ENCODE results near the gene CPEB2.

The CPEB2 gene

DNA sequence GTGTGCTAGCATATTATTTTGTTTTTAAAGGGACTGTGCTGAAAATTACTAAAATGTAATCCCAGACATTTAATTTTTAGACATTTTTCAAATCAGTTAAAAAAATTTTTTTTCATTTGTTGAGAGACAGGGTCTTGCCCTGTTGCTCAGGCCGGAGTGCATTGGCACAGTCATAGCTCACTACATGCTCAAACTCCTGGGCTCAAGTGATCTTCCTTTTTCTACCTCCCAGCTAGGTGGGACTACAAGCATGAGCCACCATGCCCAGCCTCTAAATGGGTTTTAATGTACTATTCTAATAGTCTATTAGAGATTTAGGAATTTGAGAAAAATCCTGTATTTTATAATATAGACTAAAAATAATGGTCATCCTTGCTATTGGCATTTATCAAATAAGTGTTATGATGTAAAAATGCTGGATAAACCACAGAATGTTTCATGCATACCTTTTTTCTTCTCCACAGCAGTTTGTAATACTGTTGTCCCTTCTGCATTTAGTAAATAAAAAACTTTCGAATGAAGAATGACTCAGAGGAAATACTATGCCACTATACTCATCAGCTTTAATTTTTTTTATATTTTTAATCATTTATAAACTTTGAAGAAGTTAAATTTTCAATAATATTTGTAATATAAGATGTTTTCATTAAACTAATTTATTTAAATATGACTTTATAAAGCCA lies 29.9 kb downstream of the CPEB2 start:
- no peak overlapping the region for H3K27ac ChIP-seq
- TF ChIP-seq, protein P1, sequence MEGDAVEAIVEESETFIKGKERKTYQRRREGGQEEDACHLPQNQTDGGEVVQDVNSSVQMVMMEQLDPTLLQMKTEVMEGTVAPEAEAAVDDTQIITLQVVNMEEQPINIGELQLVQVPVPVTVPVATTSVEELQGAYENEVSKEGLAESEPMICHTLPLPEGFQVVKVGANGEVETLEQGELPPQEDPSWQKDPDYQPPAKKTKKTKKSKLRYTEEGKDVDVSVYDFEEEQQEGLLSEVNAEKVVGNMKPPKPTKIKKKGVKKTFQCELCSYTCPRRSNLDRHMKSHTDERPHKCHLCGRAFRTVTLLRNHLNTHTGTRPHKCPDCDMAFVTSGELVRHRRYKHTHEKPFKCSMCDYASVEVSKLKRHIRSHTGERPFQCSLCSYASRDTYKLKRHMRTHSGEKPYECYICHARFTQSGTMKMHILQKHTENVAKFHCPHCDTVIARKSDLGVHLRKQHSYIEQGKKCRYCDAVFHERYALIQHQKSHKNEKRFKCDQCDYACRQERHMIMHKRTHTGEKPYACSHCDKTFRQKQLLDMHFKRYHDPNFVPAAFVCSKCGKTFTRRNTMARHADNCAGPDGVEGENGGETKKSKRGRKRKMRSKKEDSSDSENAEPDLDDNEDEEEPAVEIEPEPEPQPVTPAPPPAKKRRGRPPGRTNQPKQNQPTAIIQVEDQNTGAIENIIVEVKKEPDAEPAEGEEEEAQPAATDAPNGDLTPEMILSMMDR (IDR thresholded peaks at IDR 0.05): no peak
- no peak for TF ChIP-seq ZFX (IDR thresholded peaks at IDR 0.05; ENCODE audit: borderline replicate concordance)

DNA sequence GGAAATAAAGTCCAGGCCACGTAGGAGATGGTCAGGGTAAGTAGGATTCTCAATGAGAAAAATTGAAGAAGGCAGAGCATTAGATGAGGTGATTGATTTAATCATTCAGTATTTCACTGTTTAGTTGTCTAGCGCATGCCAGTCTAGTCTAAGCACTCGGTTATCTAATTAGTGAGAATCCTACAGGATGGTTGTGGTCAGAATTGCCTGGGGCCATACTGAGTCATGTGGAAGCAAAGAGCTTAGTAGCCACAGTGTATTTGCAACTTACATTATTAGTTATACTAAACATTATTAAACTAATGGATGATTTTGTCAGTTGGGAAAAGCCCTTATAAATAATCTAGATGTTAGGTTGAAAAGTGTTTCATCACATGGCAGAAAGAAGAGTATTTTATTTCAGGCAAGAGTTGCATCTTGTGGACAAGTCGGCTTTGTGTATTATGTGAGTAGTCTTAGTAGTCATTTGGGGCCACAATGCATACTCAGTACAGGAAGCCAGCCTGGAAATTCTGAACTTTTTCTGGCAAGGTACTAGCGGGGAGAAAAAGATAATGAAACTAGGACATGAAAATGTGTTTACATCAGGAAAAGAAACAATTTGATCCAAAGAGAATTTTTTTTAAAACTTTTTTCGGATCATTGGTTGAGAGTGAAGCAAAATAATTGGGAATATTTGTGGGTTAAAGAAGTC lies 31.9 kb downstream of the CPEB2 start:
- H3K27ac ChIP-seq: no peak overlapping the region
- TF ChIP-seq, protein P1 (IDR thresholded peaks at IDR 0.05): no peak
- no peak for TF ChIP-seq ZFX (IDR thresholded peaks at IDR 0.05; ENCODE audit: borderline replicate concordance)

DNA sequence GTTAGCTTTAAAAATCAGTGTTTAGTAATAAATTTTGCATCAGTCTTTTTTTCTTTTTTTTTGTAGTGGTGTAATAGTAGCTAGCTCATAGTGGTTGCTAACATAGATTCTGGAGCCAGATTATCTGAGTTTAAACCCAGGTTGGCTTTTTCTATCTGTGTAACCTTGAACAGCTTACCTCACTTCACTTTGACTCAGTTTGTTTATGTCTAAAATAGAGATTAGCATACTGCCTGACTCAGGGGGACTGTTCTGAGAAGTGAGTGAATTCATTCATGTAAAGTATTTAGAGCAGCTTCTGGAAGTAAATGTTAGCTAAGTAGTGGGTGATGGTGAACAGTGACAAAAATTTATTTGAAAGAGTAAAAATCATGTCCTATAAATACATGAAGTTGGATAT lies 32.9 kb downstream of the CPEB2 start:
- TF ChIP-seq, protein P1 (IDR thresholded peaks at IDR 0.05): no peak
- TF ChIP-seq ZFX (IDR thresholded peaks at IDR 0.05; ENCODE audit: borderline replicate concordance): no peak
- no peak overlapping the region for H3K27ac ChIP-seq

DNA sequence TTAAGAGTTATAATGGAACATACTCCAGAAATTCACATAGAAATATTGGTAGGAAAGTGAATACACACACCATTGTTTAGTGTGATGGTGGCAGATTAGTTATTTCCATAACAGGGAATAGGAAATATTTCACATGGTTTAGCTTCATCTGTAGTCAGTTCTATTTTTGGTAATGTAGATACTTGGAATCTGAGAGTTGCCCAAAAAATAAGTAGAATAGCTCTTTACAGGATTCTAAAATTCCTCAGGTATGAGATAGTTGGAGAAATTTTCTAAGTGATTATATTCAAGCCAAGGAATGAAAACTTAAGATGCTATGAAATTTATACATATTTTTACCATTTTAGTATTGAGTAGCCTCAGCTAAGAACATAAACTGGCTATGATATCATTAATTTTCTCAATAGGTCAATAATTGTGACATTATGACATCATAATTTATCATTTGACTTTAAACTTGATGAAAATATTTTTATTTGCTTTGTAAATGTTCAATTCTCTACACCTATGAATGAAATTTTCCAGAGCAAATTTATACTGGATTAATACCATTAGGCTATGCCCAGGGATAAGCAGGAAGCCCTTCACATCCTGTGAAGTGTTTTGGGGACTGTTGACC lies 35.8 kb downstream of the CPEB2 start:
- H3K27ac ChIP-seq: no peak overlapping the region
- TF ChIP-seq, protein P1 (IDR thresholded peaks at IDR 0.05): no peak
- no peak for TF ChIP-seq ZFX (IDR thresholded peaks at IDR 0.05; ENCODE audit: borderline replicate concordance)

DNA sequence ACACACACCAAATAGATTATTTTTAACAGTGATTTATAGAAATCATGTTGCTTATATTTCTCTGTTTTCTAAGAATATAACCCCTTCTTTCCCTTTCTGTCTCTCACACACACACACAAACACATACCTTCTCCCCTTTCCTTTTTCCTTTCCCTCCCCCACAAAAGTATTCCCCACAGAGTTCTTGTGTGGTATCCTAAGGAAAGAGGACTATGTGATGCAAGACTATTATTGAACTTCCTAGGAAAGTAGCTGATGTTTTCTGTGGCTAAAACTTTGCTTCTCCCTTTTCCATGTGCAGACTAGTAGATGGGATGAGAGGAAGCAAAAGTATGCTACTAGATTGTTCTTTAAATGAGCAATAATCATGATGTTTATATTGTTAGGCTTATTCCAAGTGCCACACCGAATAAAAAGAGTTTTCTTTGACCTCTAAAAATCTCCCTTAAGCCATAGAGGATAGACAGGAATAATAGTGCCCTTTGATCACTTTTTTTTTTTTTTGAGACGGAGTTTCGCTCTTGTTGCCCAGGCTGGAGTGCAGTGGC lies 38.7 kb downstream of the CPEB2 start:
- TF ChIP-seq ZFX (IDR thresholded peaks at IDR 0.05; ENCODE audit: borderline replicate concordance): no peak
- TF ChIP-seq, protein P1 (IDR thresholded peaks at IDR 0.05): no peak
- H3K27ac ChIP-seq: no peak overlapping the region

DNA sequence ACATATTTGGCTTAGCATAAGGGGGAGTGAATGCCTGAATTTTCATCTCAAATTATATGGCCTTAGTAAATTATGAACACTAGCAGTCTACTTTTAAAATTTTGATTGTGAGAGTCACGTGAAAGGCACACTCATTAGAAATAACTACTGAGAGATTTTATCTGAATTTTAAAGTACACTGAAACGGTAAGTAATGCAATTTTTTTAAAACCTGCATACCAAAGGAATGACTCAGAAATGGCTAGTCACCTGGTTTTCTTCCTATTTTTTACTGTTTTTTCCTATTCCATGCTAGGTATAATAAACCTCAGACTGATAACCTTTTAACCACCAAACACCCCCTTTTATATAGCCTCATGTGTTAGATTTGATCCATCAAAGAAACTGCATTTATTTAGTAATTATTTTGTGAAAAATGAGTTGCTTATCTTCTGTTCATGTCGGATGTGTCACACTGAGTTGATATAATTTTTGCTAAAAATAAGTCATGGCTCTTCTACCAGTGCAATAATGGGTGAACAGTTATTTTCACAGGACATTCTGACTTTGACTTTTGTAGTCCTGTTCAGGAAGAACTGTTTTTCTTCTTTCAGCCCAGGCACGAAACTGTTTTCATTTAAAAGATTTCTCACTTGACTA lies 40.4 kb downstream of the CPEB2 start:
- TF ChIP-seq, protein P1 (IDR thresholded peaks at IDR 0.05): no peak
- TF ChIP-seq ZFX (IDR thresholded peaks at IDR 0.05; ENCODE audit: borderline replicate concordance): no peak
- H3K27ac ChIP-seq: no peak overlapping the region
